Panc1 (cell line): ENCODE data around the gene GUCY2D.

Experiments used
- POLR2AphosphoS5 ChIP-seq: IDR thresholded peaks from 2 replicates; pipeline ENCODE4 v1.6.1; 2012; ENCODE audit warnings: mild to moderate bottlenecking, low read depth, low read length, moderate library complexity
- SIN3A ChIP-seq: IDR thresholded peaks from 2 replicates; pipeline ENCODE4 v1.6.1; 2012; ENCODE audit warnings: low read depth, mild to moderate bottlenecking, low read length, moderate library complexity, borderline replicate concordance; ENCODE audit not compliant: insufficient read depth
- TCF7L2 ChIP-seq: IDR thresholded peaks from 2 replicates; pipeline ENCODE4 v1.6.1; 2011; ENCODE audit warnings: mild to moderate bottlenecking, low read depth, low read length, inconsistent platforms
- TF ChIP-seq, protein P1 (sequence below): fragments of 450-650 bp; IDR thresholded peaks from 2 replicates; pipeline ENCODE4 v1.5.1; 2017; ENCODE audit warnings: mild to moderate bottlenecking
- TF ChIP-seq, protein P2 (sequence below), 2 experiments: IDR thresholded peaks; 2 replicates each; pipeline ENCODE4 v1.6.1; 2011 to 2012; ENCODE audit warnings: low read depth in 2 of 2, control low read depth in 1 of 2, low read length in 1 of 2, mild to moderate bottlenecking in 1 of 2, moderate library complexity in 1 of 2; ENCODE audit not compliant: insufficient read depth in 1 of 2

DNA sequence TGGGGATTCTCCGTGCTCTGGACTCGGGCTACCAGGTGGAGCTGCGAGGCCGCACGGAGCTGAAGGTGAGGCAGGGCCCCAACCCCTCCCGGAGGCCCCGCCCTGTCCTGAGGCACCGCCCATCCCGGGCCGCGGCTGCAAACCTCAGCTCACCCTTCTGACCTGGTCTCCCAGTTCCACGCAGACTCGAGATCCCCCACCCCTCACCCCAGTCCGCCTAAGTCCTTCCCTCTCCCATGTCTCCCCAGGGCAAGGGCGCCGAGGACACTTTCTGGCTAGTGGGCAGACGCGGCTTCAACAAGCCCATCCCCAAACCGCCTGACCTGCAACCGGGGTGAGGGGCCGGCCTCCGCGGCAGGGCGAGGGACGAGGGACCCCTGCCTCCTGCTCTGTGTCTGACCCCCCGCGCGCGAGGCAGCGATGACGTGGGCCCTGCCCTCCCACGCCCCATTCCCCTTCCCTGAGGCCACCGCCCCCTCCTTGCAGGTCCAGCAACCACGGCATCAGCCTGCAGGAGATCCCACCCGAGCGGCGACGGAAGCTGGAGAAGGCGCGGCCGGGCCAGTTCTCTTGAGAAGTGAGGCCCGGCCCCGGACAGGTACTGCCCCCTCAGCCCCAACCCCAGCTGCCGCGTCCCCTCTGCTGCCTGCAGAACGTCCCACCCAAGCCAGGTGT is 13.7 kb downstream of the GUCY2D start:
- TF ChIP-seq, protein P1, sequence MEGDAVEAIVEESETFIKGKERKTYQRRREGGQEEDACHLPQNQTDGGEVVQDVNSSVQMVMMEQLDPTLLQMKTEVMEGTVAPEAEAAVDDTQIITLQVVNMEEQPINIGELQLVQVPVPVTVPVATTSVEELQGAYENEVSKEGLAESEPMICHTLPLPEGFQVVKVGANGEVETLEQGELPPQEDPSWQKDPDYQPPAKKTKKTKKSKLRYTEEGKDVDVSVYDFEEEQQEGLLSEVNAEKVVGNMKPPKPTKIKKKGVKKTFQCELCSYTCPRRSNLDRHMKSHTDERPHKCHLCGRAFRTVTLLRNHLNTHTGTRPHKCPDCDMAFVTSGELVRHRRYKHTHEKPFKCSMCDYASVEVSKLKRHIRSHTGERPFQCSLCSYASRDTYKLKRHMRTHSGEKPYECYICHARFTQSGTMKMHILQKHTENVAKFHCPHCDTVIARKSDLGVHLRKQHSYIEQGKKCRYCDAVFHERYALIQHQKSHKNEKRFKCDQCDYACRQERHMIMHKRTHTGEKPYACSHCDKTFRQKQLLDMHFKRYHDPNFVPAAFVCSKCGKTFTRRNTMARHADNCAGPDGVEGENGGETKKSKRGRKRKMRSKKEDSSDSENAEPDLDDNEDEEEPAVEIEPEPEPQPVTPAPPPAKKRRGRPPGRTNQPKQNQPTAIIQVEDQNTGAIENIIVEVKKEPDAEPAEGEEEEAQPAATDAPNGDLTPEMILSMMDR, result no peak
- TF ChIP-seq POLR2AphosphoS5 (no peak), TCF7L2 (no peak), SIN3A (no peak)
- TF ChIP-seq, protein P2, sequence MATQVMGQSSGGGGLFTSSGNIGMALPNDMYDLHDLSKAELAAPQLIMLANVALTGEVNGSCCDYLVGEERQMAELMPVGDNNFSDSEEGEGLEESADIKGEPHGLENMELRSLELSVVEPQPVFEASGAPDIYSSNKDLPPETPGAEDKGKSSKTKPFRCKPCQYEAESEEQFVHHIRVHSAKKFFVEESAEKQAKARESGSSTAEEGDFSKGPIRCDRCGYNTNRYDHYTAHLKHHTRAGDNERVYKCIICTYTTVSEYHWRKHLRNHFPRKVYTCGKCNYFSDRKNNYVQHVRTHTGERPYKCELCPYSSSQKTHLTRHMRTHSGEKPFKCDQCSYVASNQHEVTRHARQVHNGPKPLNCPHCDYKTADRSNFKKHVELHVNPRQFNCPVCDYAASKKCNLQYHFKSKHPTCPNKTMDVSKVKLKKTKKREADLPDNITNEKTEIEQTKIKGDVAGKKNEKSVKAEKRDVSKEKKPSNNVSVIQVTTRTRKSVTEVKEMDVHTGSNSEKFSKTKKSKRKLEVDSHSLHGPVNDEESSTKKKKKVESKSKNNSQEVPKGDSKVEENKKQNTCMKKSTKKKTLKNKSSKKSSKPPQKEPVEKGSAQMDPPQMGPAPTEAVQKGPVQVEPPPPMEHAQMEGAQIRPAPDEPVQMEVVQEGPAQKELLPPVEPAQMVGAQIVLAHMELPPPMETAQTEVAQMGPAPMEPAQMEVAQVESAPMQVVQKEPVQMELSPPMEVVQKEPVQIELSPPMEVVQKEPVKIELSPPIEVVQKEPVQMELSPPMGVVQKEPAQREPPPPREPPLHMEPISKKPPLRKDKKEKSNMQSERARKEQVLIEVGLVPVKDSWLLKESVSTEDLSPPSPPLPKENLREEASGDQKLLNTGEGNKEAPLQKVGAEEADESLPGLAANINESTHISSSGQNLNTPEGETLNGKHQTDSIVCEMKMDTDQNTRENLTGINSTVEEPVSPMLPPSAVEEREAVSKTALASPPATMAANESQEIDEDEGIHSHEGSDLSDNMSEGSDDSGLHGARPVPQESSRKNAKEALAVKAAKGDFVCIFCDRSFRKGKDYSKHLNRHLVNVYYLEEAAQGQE (IDR thresholded peaks at IDR 0.05; ENCODE audit: insufficient read depth in 1 of 2, low read depth in 2 of 2, low read length in 1 of 2), result no peak
